A549 treated with AZD2906 at 1 μM for 4 hours (cell line): ENCODE results near the gene LDHB. TPM values are rescaled to one million over a fixed set of nuclear protein-coding genes. Genes with fewer than 3 reads are reported as not detected.

Experiments used
- total RNA-seq: library from RNA; stranded (reverse); fragments of 200-300 nt; extraction: Qiagen RNA extraction; gene quantifications from 5 replicates; pipeline ENCODE4 v1.2.3, GENCODE V29; 2022

LDHB gene
- total RNA-seq: 1,524 to 1,722 TPM (median 1,561 TPM) in 5 replicates

GRCh38 chr12:21657326-21658077, at the start of gene LDHB:
Gene LDHB, minus strand, starts transcription at chr12:21657842. Its CDS starts 3,171 bp downstream, at chr12:21654671.

GRCh38 chr12:21604245-21605101, 53.2 kb downstream of the LDHB start, which contains the start of gene GYS2:
Gene GYS2, minus strand, starts transcription at chr12:21604847. Its CDS starts 255 bp downstream, at chr12:21604592.

Other genes starting within 250 kb of the LDHB start
- 5.7 to 8.7 TPM (median 6.6 TPM) in 5 replicates for gene PYROXD1, start 220.2 kb downstream of the LDHB start, total RNA-seq
- 51.4 to 90.0 TPM (median 59.3 TPM) in 5 replicates for gene RECQL, start 156.2 kb downstream of the LDHB start, total RNA-seq
- 86.2 to 114 TPM (median 94.8 TPM) in 5 replicates for gene GOLT1B, start 156.1 kb downstream of the LDHB start, total RNA-seq
- gene SPX, start 131.5 kb downstream of the LDHB start, total RNA-seq: 3.9 to 4.5 TPM (median 4.1 TPM) in 5 replicates
- gene GYS2, start 53.0 kb downstream of the LDHB start, total RNA-seq: 0.09 TPM in 1 of 5 replicates, not detected in the others
- gene KCNJ8, start 116.9 kb upstream of the LDHB start, total RNA-seq: 0.22 to 0.33 TPM (median 0.24 TPM) in 5 replicates